H1 (cell line): ENCODE data around the gene SLX4IP. TPM values are rescaled to one million over a fixed set of nuclear protein-coding genes. Genes with fewer than 3 reads are reported as not detected.

Experiments used
- CTCF ChIA-PET: fragments of 300-600 bp; sonication (Branson Sonifier 250); formaldehyde crosslinking; loops from one replicate; lab custom pipeline; 2021; ENCODE audit not compliant: partially characterized antibody; lab: Charles Lee
- POLR2A ChIA-PET: fragments of 300-600 bp; sonication (Branson Sonifier 250); formaldehyde crosslinking; loops from one replicate; lab custom pipeline; 2021; ENCODE audit warnings: inconsistent platforms; ENCODE audit not compliant: partially characterized antibody; lab: Charles Lee
- DNase-seq, 2 experiments: peaks; one replicate each; pipeline versions ENCODE4 v3.0.0 to v3.0.0-alpha.2; 2010 to 2022; ENCODE audit warnings: low spot score in 2 of 2, low read depth in 1 of 2, mixed read lengths in 1 of 2
- FAIRE-seq: peaks from 2 replicates; lab custom pipeline; 2011; peaks lifted over from hg19 to GRCh38; lab: Jason Lieb, UNC
- H2AFZ ChIP-seq: 2 replicates; pipeline ENCODE4 v1.8.1; 2012; ENCODE audit warnings: low read length, inconsistent platforms
- H2AK5ac ChIP-seq: 2 replicates; pipeline ENCODE4 v1.6.1; 2013; ENCODE audit warnings: low read depth, low read length
- H2BK120ac ChIP-seq: replicated peaks from 2 replicates; pipeline ENCODE3; 2013; ENCODE audit warnings: low read depth, low read length, inconsistent platforms
- H2BK12ac ChIP-seq: 2 replicates; pipeline ENCODE4 v1.6.1; 2013; ENCODE audit warnings: low read depth, low read length
- H2BK15ac ChIP-seq: 2 replicates; pipeline ENCODE4 v1.6.1; 2013; ENCODE audit warnings: low read length
- H2BK20ac ChIP-seq: 2 replicates; pipeline ENCODE4 v1.6.1; 2013; ENCODE audit warnings: low read length
- H2BK5ac ChIP-seq: 2 replicates; pipeline ENCODE4 v1.6.1; 2013; ENCODE audit warnings: low read depth, low read length
- H3K14ac ChIP-seq: 2 replicates; pipeline ENCODE4 v1.6.1; 2013; ENCODE audit warnings: inconsistent platforms; ENCODE audit not compliant: insufficient read length
- H3K18ac ChIP-seq: 2 replicates; pipeline ENCODE4 v1.6.1; 2013; ENCODE audit warnings: low read length; ENCODE audit errors: extremely low read depth
- H3K23ac ChIP-seq: 2 replicates; pipeline ENCODE4 v1.6.1; 2013; ENCODE audit warnings: inconsistent platforms; ENCODE audit not compliant: insufficient read length
- H3K23me2 ChIP-seq: 2 replicates; pipeline ENCODE4 v1.6.1; 2013; ENCODE audit warnings: low read depth, low read length
- H3K27ac ChIP-seq: 2 replicates; pipeline ENCODE4 v1.6.1; 2011; ENCODE audit warnings: low read depth, low read length, inconsistent platforms
- H3K27me3 ChIP-seq, 4 experiments: replicated peaks in 1 of 4; 1 replicate in 1 of 4; 2 replicates in 3 of 4; pipeline versions ENCODE4 v1.6.1 to v1.8.1; 2011 to 2013; ENCODE audit warnings: low read length in 3 of 4, mild to moderate bottlenecking in 3 of 4, inconsistent platforms in 2 of 4, mixed read lengths in 2 of 4, moderate library complexity in 1 of 4; ENCODE audit not compliant: control insufficient read depth in 3 of 4, insufficient read depth in 3 of 4; ENCODE audit errors: extremely low read depth in 1 of 4
- H3K36me3 ChIP-seq, 4 experiments: 2 replicates each; pipeline versions ENCODE4 v1.6.1 to v1.8.1; 2011 to 2013; ENCODE audit warnings: mild to moderate bottlenecking in 4 of 4, low read length in 3 of 4, moderate library complexity in 2 of 4, control low read depth in 1 of 4, inconsistent platforms in 1 of 4; ENCODE audit not compliant: insufficient read depth in 4 of 4, control insufficient read depth in 2 of 4
- H3K4ac ChIP-seq: replicated peaks from 2 replicates; pipeline ENCODE3; 2013; ENCODE audit warnings: low read length, low read depth, mixed read lengths, inconsistent platforms; ENCODE audit not compliant: insufficient read length
- H3K4me1 ChIP-seq, 4 experiments: replicated peaks in 1 of 4; 1 replicate in 1 of 4; 2 replicates in 3 of 4; pipeline versions ENCODE4 v1.6.1 to v1.8.1; 2011 to 2013; ENCODE audit warnings: low read length in 3 of 4, inconsistent platforms in 2 of 4, mixed read lengths in 1 of 4; ENCODE audit not compliant: insufficient read depth in 4 of 4, control insufficient read depth in 3 of 4
- H3K4me2 ChIP-seq, 2 experiments: 2 replicates each; pipeline versions ENCODE4 v1.6.1 to v1.8.1; 2011 to 2013; ENCODE audit warnings: low read depth in 2 of 2, low read length in 2 of 2, control low read depth in 1 of 2, inconsistent platforms in 1 of 2, mild to moderate bottlenecking in 1 of 2; ENCODE audit not compliant: insufficient read depth in 1 of 2
- H3K4me3 ChIP-seq, 4 experiments: fragments of 200-600, 300-600 bp in 1 of 4; sonication (generic), shearing (Covaris generic), sonication (Bioruptor Twin) in 1 of 4; 2 replicates each; pipeline versions ENCODE4 v1.5.1 to v1.8.1; 2011 to 2016; ENCODE audit warnings: low read length in 4 of 4, low read depth in 3 of 4, control low read depth in 2 of 4, inconsistent platforms in 2 of 4, mild to moderate bottlenecking in 2 of 4, mixed read lengths in 1 of 4, moderate library complexity in 1 of 4; ENCODE audit not compliant: insufficient read depth in 2 of 4; ENCODE audit errors: extremely low read depth in 1 of 4
- H3K56ac ChIP-seq: replicated peaks from 2 replicates; pipeline ENCODE3; 2013; ENCODE audit warnings: low read depth, mild to moderate bottlenecking, mixed read lengths, low read length, inconsistent platforms; ENCODE audit not compliant: insufficient read length
- H3K79me1 ChIP-seq: 2 replicates; pipeline ENCODE4 v1.6.1; 2013; ENCODE audit warnings: low read depth, low read length, control low read depth
- H3K79me2 ChIP-seq, 2 experiments: 2 replicates each; pipeline versions ENCODE4 v1.6.1 to v1.8.1; 2012 to 2013; ENCODE audit warnings: low read length in 2 of 2, mild to moderate bottlenecking in 2 of 2, inconsistent platforms in 1 of 2; ENCODE audit not compliant: insufficient read depth in 2 of 2, control insufficient read depth in 1 of 2
- H3K9ac ChIP-seq, 4 experiments: replicated peaks in 1 of 4; 1 replicate in 1 of 4; 2 replicates in 3 of 4; pipeline versions ENCODE4 v1.6.1 to v1.8.1; 2011 to 2013; ENCODE audit warnings: low read depth in 3 of 4, low read length in 3 of 4, control low read depth in 2 of 4, mild to moderate bottlenecking in 2 of 4, moderate library complexity in 2 of 4, inconsistent platforms in 1 of 4; ENCODE audit errors: extremely low read depth in 1 of 4
- H3K9me3 ChIP-seq, 2 experiments: 2 replicates each; pipeline versions ENCODE4 v1.6.1 to v1.8.1; 2012 to 2013; ENCODE audit warnings: mild to moderate bottlenecking in 2 of 2, moderate library complexity in 2 of 2, control low read depth in 1 of 2, inconsistent platforms in 1 of 2, low read depth in 1 of 2, low read length in 1 of 2, mixed read lengths in 1 of 2; ENCODE audit not compliant: insufficient read depth in 2 of 2
- H4K20me1 ChIP-seq, 2 experiments: replicated peaks in 1 of 2; 2 replicates each; pipeline versions ENCODE3 to v1.8.1; 2011 to 2013; ENCODE audit warnings: inconsistent platforms in 2 of 2, low read length in 2 of 2, mild to moderate bottlenecking in 1 of 2; ENCODE audit not compliant: insufficient read depth in 2 of 2, control insufficient read depth in 1 of 2
- H4K5ac ChIP-seq: 2 replicates; pipeline ENCODE4 v1.6.1; 2013; ENCODE audit warnings: low read length, low read depth, mixed read lengths, inconsistent platforms; ENCODE audit not compliant: insufficient read length
- H4K8ac ChIP-seq: 2 replicates; pipeline ENCODE4 v1.8.0; 2013; ENCODE audit warnings: mild to moderate bottlenecking, moderate library complexity, low read length, inconsistent platforms; ENCODE audit not compliant: insufficient read depth; ENCODE audit errors: extremely low read depth
- H4K91ac ChIP-seq: replicated peaks from 2 replicates; pipeline ENCODE3; 2013; ENCODE audit warnings: low read length, mixed read lengths, inconsistent platforms; ENCODE audit not compliant: insufficient read length
- CBX8 ChIP-seq: fragments of 300-800, 300-1000 bp; sonication (generic); IDR thresholded peaks from 2 replicates; pipeline ENCODE4 v1.7.1; 2016; ENCODE audit warnings: low read depth, low read length, borderline replicate concordance
- SRF ChIP-seq: IDR thresholded peaks from 2 replicates; pipeline ENCODE4 v1.6.1; 2011; ENCODE audit warnings: mild to moderate bottlenecking, low read depth, low read length, moderate library complexity
- USF2 ChIP-seq: IDR thresholded peaks from 2 replicates; pipeline ENCODE4 v1.6.1; 2011; ENCODE audit warnings: low read length, improper control_type of control experiment
- WGBS, 2 experiments: shearing (Covaris generic) in 1 of 2; methylation state at CpG; one replicate each; pipeline versions ENCODE4 v1.1.6 to v1.1.7; 2013 to 2015; ENCODE audit warnings: low lambda C conversion rate in 2 of 2, mixed read lengths in 2 of 2, inconsistent platforms in 1 of 2, low coverage in 1 of 2, missing lambda C conversion rate in 1 of 2; ENCODE audit not compliant: insufficient replicate concordance in 2 of 2, insufficient coverage in 1 of 2, insufficient read length in 1 of 2; ENCODE audit errors: extremely low coverage in 1 of 2, missing lambda C conversion rate in 1 of 2; 5-methylcytosine and 5-hydroxymethylcytosine counted together
- polyA plus RNA-seq, 7 experiments: library from polyadenylated mRNA; depleted of rRNA in 3 of 7; stranded (reverse) in 5 of 7; unstranded in 2 of 7; fragments of >200 nt in 5 of 7; fragments of 200-250 nt in 2 of 7; gene quantifications; 1 replicate in 5 of 7; 2 replicates in 1 of 7; 4 replicates in 1 of 7; pipeline versions ENCODE4 v1.2.1 to v1.2.3, GENCODE V29; 2011 to 2013; ENCODE audit warnings: missing spikeins in 2 of 7, mixed read lengths in 2 of 7
- total RNA-seq: library from RNA; stranded (reverse); fragmentation: NEBNext Ultra II Directional; extraction: Animal tissue kit (Norgen Biotek cat#: 25700); gene quantifications from 2 replicates; pipeline ENCODE4 v1.2.1, GENCODE V29; 2021

The SLX4IP gene
- total and polyA plus RNA-seq, 2 of the 8 experiments (the other 6 are each of a cell fraction or from before 2014, with no cell fraction given) = 2.4 to 8.7 TPM

DNA sequence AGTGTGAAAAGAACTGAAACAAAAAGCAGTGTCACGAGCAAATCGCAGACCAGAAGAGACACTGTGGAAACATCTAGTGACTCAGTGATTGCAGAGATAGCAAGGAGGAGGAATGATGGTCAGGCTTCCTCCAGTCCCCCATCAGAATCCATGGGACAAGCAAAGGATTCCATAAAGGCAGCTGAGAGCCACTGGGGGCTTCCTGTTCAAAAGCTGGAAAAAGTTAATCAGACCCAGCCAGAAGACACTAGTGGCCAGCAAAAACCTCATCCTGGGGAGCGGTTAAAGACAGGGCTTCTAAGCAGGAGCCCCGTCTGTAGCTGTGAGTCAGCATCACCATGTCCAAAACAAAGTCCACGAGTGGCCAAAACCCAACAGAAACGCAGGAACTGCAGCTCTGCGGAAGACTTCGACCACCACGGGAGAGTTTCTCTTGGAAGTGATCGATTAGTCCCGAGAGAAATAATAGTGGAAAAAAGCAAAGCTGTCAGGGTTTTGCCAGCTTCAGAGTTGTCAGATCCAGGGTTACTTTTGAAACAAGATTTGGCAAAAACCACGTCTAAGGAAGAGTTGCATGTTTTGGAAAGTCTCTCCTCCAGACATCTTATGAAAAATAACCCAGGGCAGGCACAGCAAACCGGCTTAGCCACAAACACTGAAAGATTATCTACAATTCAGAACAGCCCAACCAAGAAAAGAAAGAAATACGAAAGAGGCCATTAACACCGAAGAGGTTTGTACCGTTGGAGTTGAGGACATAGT is 187.7 kb downstream of the SLX4IP start:
- Histone ChIP-seq H4K5ac (no peak overlapping the region), H3K14ac (no peak overlapping the region), H2AFZ (no peak overlapping the region), H3K4me1 (peaks cover 3 to 11% (median 9%) of the 10 kb centered on the region in 4 experiments; a peak in 6 of 7 replicates), H2BK15ac (no peak overlapping the region), H3K23me2 (no peaks in the 10 kb centered on the region), H3K79me1 (no peaks in the 10 kb centered on the region), H3K23ac (no peak overlapping the region), H4K8ac (no peak overlapping the region), H3K27me3 (no peaks in the 10 kb centered on the region; a peak in 1 of 7 replicates)
- POLR2A ChIA-PET = interaction anchor here (1.6 kb wide), 1 partner anchor 14 kb away, joined by 4 read pairs; no protein-coding TSS in a partner anchor
- TF ChIP-seq USF2 = no peak
- no peak for TF ChIP-seq CBX8
- TF ChIP-seq SRF = no peak
- TF ChIP-seq, all 59 proteins: peak for 0
- WGBS, 2 experiments = 91% methylated on average over 16 of the region's 16 CpGs; no CpG with 5 or more reads in 1 of the 2 experiments
- Histone ChIP-seq H3K9ac (no peak overlapping the region), H2BK20ac (no peak overlapping the region), H2BK120ac (no peak overlapping the region), H4K91ac (no peak overlapping the region), H3K79me2 (no peaks in the 10 kb centered on the region; a peak in 1 of 4 replicates), H4K20me1 (no peaks in the 10 kb centered on the region), H3K18ac (no peak overlapping the region), H3K4me3 (no peak overlapping the region), H3K56ac (no peak overlapping the region), H3K36me3 (no peaks in the 10 kb centered on the region), H3K27ac (no peak overlapping the region), H3K4ac (no peak overlapping the region), H2AK5ac (no peak overlapping the region), H3K4me2 (no peak overlapping the region), H2BK5ac (no peak overlapping the region), H2BK12ac (no peak overlapping the region), H3K9me3 (no peaks in the 10 kb centered on the region)
- CTCF ChIA-PET = interaction anchor here (1.1 to 1.8 kb wide), 4 partner anchors 9 to 645 kb away, joined by 3 to 5 read pairs (median 4); no protein-coding TSS in a partner anchor
- no peak for FAIRE-seq
- no peak for DNase-seq
